Panc1 (cell line): ENCODE data around the gene MKKS. TPM values are rescaled to one million over a fixed set of nuclear protein-coding genes. Genes with fewer than 3 reads are reported as not detected.

ENCODE experiments used
- ATAC-seq: fragments of 200-7000 bp; cut with Tn5 transposase; 2 replicates; pipeline ENCODE4 v1.9.1; 2020; ENCODE audit warnings: mild to moderate bottlenecking, moderate library complexity
- BruUV-seq: library from RNA; stranded (reverse); fragments of 400-500 nt; replicated peaks from 2 replicates; lab custom pipeline; 2021; lab: Mats Ljungman, UMichigan
- CTCF ChIA-PET: fragments of 300-600 bp; sonication (Branson Sonifier 250); formaldehyde crosslinking; loops from one replicate; lab custom pipeline; 2022; ENCODE audit warnings: antibody characterized with exemption; lab: Charles Lee
- POLR2A ChIA-PET: fragments of 300-600 bp; sonication (Branson Sonifier 250); formaldehyde crosslinking; loops from one replicate; lab custom pipeline; 2022; ENCODE audit warnings: antibody characterized with exemption; lab: Charles Lee
- DNase-seq: peaks from one replicate; pipeline ENCODE4 v3.0.0-alpha.2; 2010; ENCODE audit warnings: low read depth, low spot score
- H3K27ac ChIP-seq: 2 replicates; pipeline ENCODE4 v1.5.1; 2011; ENCODE audit warnings: mild to moderate bottlenecking, low read length, inconsistent platforms
- H3K27me3 ChIP-seq: fragments of 200-500 bp; sonication (Bioruptor generic); 2 replicates; pipeline ENCODE4 v1.6.0; 2014; ENCODE audit warnings: low read length, inconsistent platforms; ENCODE audit not compliant: control insufficient read depth, insufficient read depth
- H3K36me3 ChIP-seq: fragments of 200-500 bp; sonication (Bioruptor generic); 2 replicates; pipeline ENCODE4 v1.5.1; 2014; ENCODE audit warnings: inconsistent platforms, mild to moderate bottlenecking, low read length, moderate library complexity; ENCODE audit not compliant: control insufficient read depth, insufficient read depth
- H3K4me1 ChIP-seq: 2 replicates; pipeline ENCODE4 v1.5.1; 2011; ENCODE audit warnings: inconsistent platforms, mild to moderate bottlenecking, low read length, moderate library complexity; ENCODE audit not compliant: control insufficient read depth, insufficient read depth
- H3K4me3 ChIP-seq, 2 experiments: 2 replicates each; pipeline ENCODE4 v1.5.1; 2011 to 2012; ENCODE audit warnings: low read depth in 2 of 2, low read length in 2 of 2, mild to moderate bottlenecking in 2 of 2, inconsistent platforms in 1 of 2, moderate library complexity in 1 of 2
- H3K9me3 ChIP-seq: fragments of 200-500 bp; sonication (Bioruptor generic); 2 replicates; pipeline ENCODE4 v1.5.1; 2014; ENCODE audit warnings: low read depth, mild to moderate bottlenecking, inconsistent platforms, low read length, moderate library complexity; ENCODE audit not compliant: control insufficient read depth, insufficient read depth
- CTCF ChIP-seq: fragments of 450-650 bp; IDR thresholded peaks from 2 replicates; pipeline ENCODE4 v1.5.1; 2017; ENCODE audit warnings: mild to moderate bottlenecking
- POLR2AphosphoS5 ChIP-seq: IDR thresholded peaks from 2 replicates; pipeline ENCODE4 v1.6.1; 2012; ENCODE audit warnings: mild to moderate bottlenecking, low read depth, low read length, moderate library complexity
- SIN3A ChIP-seq: IDR thresholded peaks from 2 replicates; pipeline ENCODE4 v1.6.1; 2012; ENCODE audit warnings: low read depth, mild to moderate bottlenecking, low read length, moderate library complexity, borderline replicate concordance; ENCODE audit not compliant: insufficient read depth
- TCF7L2 ChIP-seq: IDR thresholded peaks from 2 replicates; pipeline ENCODE4 v1.6.1; 2011; ENCODE audit warnings: mild to moderate bottlenecking, low read depth, low read length, inconsistent platforms
- in situ Hi-C: cut with HindIII; loops from 2 replicates; pipeline ENCODE4 v1.10.0; 2016; ENCODE audit warnings: low sequenced_read_pairs, low pct_unique_long_range_greater_than_20kb
- intact Hi-C: fragments of 100-400 bp; cut with micrococcal nuclease; formaldehyde crosslinking; loops from one replicate; pipeline ENCODE4 v1.10.0; 2022; ENCODE audit not compliant: unreplicated experiment
- total RNA-seq: library from RNA; stranded (reverse); gene quantifications from one replicate; pipeline ENCODE4 v1.2.1, GENCODE V29; 2021; ENCODE audit not compliant: unreplicated experiment
- TF ChIP-seq, protein P1 (sequence below), 2 experiments: IDR thresholded peaks; 2 replicates each; pipeline ENCODE4 v1.6.1; 2011 to 2012; ENCODE audit warnings: low read depth in 2 of 2, control low read depth in 1 of 2, low read length in 1 of 2, mild to moderate bottlenecking in 1 of 2, moderate library complexity in 1 of 2; ENCODE audit not compliant: insufficient read depth in 1 of 2

MKKS gene
- total RNA-seq, 1 experiment from 2014 or later, result 15.6 TPM

DNA sequence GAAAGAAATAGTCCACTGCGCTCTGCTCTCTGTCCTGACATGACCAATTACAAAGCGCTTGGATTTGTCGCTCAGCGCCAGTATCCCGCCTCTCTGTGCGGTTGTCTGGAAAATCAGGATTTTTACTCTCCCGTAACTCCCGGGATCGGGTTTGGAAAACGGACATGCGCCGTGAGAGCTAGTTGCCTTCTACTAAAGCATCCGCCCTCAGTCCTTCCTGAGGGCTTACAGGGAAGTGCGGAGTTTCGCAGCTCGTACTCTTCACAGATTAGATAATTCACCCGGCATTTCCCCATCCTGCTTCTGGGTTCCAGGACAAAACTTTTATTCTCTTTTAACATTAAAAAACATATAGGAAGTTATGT is 427 bp upstream of the MKKS start:
- no TSS peak for BruUV-seq
- Histone ChIP-seq H3K4me3 (peak overlapping the region; percentile 88 to 95), H3K9me3 (no peaks in the 10 kb centered on the region), H3K4me1 (peaks cover 12% of the 10 kb centered on the region), H3K36me3 (peaks cover 3% of the 10 kb centered on the region; the same call in 1 of the 2 replicates), H3K27me3 (no peaks in the 10 kb centered on the region), H3K27ac (peak overlapping the region; percentile 100)
- in situ Hi-C loops, result no loop called here
- POLR2A ChIA-PET, result interaction anchor here (0.5 to 1.2 kb wide), 3 partner anchors 124 to 830 kb away, joined by 3 read pairs; no protein-coding TSS in a partner anchor
- TF ChIP-seq TCF7L2 (no peak), CTCF (no peak), SIN3A (no peak), POLR2AphosphoS5 (peak; percentile 95)
- TF ChIP-seq, protein P1, sequence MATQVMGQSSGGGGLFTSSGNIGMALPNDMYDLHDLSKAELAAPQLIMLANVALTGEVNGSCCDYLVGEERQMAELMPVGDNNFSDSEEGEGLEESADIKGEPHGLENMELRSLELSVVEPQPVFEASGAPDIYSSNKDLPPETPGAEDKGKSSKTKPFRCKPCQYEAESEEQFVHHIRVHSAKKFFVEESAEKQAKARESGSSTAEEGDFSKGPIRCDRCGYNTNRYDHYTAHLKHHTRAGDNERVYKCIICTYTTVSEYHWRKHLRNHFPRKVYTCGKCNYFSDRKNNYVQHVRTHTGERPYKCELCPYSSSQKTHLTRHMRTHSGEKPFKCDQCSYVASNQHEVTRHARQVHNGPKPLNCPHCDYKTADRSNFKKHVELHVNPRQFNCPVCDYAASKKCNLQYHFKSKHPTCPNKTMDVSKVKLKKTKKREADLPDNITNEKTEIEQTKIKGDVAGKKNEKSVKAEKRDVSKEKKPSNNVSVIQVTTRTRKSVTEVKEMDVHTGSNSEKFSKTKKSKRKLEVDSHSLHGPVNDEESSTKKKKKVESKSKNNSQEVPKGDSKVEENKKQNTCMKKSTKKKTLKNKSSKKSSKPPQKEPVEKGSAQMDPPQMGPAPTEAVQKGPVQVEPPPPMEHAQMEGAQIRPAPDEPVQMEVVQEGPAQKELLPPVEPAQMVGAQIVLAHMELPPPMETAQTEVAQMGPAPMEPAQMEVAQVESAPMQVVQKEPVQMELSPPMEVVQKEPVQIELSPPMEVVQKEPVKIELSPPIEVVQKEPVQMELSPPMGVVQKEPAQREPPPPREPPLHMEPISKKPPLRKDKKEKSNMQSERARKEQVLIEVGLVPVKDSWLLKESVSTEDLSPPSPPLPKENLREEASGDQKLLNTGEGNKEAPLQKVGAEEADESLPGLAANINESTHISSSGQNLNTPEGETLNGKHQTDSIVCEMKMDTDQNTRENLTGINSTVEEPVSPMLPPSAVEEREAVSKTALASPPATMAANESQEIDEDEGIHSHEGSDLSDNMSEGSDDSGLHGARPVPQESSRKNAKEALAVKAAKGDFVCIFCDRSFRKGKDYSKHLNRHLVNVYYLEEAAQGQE (IDR thresholded peaks at IDR 0.05; ENCODE audit: insufficient read depth in 1 of 2, low read depth in 2 of 2, low read length in 1 of 2), result no peak
- CTCF ChIA-PET, result no interaction called here
- intact Hi-C loops, result no loop called here
- ATAC-seq (peak; percentile 88), DNase-seq (peak; percentile 99)

- H3K9me3 ChIP-seq, result no peaks in the 10 kb centered on the region
- ChIA-PET CTCF (interaction anchor here (0.6 kb wide), 1 partner anchor 52 kb away, joined by 3 read pairs; no protein-coding TSS in a partner anchor), POLR2A (no interaction called here)
- no peak for ATAC-seq
- TF ChIP-seq TCF7L2, result no peak
- TF ChIP-seq POLR2AphosphoS5, result no peak
- no peak for TF ChIP-seq SIN3A
- H3K36me3 ChIP-seq, result peaks cover 3% of the 10 kb centered on the region; the same call in 1 of the 2 replicates
- in situ Hi-C loops (no loop called here), intact Hi-C loops (no loop called here)
- no TSS peak for BruUV-seq
- no peaks in the 10 kb centered on the region for H3K27me3 ChIP-seq
- no peak for DNase-seq
- peak overlapping the region; percentile 88 to 95 for H3K4me3 ChIP-seq
- H3K4me1 ChIP-seq, result peaks cover 12% of the 10 kb centered on the region
- peak overlapping the region; percentile 100 for H3K27ac ChIP-seq
These were observed 904 bp downstream of the MKKS start for GRCh38 chr20:10433014-10433622.

GRCh38 chr20:10432079-10432478 is 1.9 kb downstream of the MKKS start:
- H3K9me3 ChIP-seq, result no peaks in the 10 kb centered on the region
- ChIA-PET CTCF (no interaction called here), POLR2A (no interaction called here)
- no peak for ATAC-seq
- TSS peak; percentile 43 for BruUV-seq
- peaks cover 3% of the 10 kb centered on the region; the same call in 1 of the 2 replicates for H3K36me3 ChIP-seq
- no peak for DNase-seq
- H3K4me1 ChIP-seq, result peaks cover 12% of the 10 kb centered on the region
- H3K27ac ChIP-seq, result no peak overlapping the region
- TF ChIP-seq CTCF (no peak), SIN3A (no peak), POLR2AphosphoS5 (no peak)
- TF ChIP-seq, protein P1 (IDR thresholded peaks at IDR 0.05; ENCODE audit: insufficient read depth in 1 of 2, low read depth in 2 of 2, low read length in 1 of 2), result no peak
- in situ Hi-C loops (no loop called here), intact Hi-C loops (no loop called here)
- H3K27me3 ChIP-seq, result no peaks in the 10 kb centered on the region
- no peak overlapping the region for H3K4me3 ChIP-seq
